HCT116 (cell line): ENCODE results near the gene UPF3A. TPM values are rescaled to one million over a fixed set of nuclear protein-coding genes. Genes with fewer than 3 reads are reported as not detected.

Experiments used
- ATAC-seq: fragments of 200-7000 bp; cut with Tn5 transposase; 2 replicates; pipeline ENCODE4 v1.9.1; 2020; ENCODE audit warnings: mild to moderate bottlenecking, moderate library complexity
- BruUV-seq: library from RNA; stranded (reverse); fragments of 400-500 nt; replicated peaks from 2 replicates; lab custom pipeline; 2021; lab: Mats Ljungman, UMichigan
- CTCF ChIA-PET: fragments of 300-600 bp; sonication (Branson Sonifier 250); formaldehyde crosslinking; loops from one replicate; lab custom pipeline; 2021; ENCODE audit warnings: antibody characterized with exemption; lab: Charles Lee
- POLR2A ChIA-PET: fragments of 300-600, 350-600 bp; sonication (Branson Sonifier 250); formaldehyde crosslinking; loops from one replicate; lab custom pipeline; 2021; ENCODE audit warnings: antibody characterized with exemption; lab: Charles Lee
- RAD21 ChIA-PET, 2 experiments: fragments of 300-600 bp; sonication (Branson Sonifier 250); formaldehyde crosslinking; loops; one replicate each; lab custom pipeline; 2023; ENCODE audit warnings: low total read pairs in 2 of 2; ENCODE audit not compliant: uncharacterized antibody in 2 of 2, unreplicated experiment in 2 of 2, low non-redundant PET in 1 of 2; lab: Charles Lee
- DNase-seq: peaks from one replicate; pipeline ENCODE4 v3.0.0-alpha.2; 2010; ENCODE audit warnings: low read depth, low spot score
- H2AFZ ChIP-seq: fragments of 200-600 bp; shearing (Covaris generic), sonication (generic); 2 replicates; pipeline ENCODE4 v1.6.1; 2017; ENCODE audit warnings: low read depth, mixed run types, mixed read lengths, antibody characterized with exemption, low read length; ENCODE audit not compliant: poor library complexity, severe bottlenecking
- H3K27ac ChIP-seq: 2 replicates; pipeline ENCODE4 v1.5.1; 2012; ENCODE audit warnings: low read depth, low read length
- H3K27me3 ChIP-seq: fragments of 200-600 bp; sonication (generic); 2 replicates; pipeline ENCODE4 v1.6.1; 2016; ENCODE audit warnings: mixed run types, low read length, mixed read lengths; ENCODE audit not compliant: insufficient read depth
- H3K36me3 ChIP-seq, 2 experiments: fragments of 200-500 bp in 1 of 2; fragments of 200-600 bp in 1 of 2; sonication (Bioruptor generic) in 1 of 2; sonication (generic) in 1 of 2; 2 replicates each; pipeline versions ENCODE4 v1.5.1 to v1.6.1; 2014 to 2016; ENCODE audit warnings: low read length in 2 of 2, inconsistent platforms in 1 of 2, mixed read lengths in 1 of 2, mixed run types in 1 of 2; ENCODE audit not compliant: insufficient read depth in 2 of 2, control insufficient read depth in 1 of 2
- H3K4me1 ChIP-seq, 2 experiments: fragments of 200-600 bp in 1 of 2; sonication (generic) in 1 of 2; 2 replicates each; pipeline versions ENCODE4 v1.5.1 to v1.6.1; 2012 to 2017; ENCODE audit warnings: low read length in 2 of 2, inconsistent platforms in 1 of 2, mild to moderate bottlenecking in 1 of 2, mixed read lengths in 1 of 2, mixed run types in 1 of 2, moderate library complexity in 1 of 2; ENCODE audit not compliant: insufficient read depth in 2 of 2, control insufficient read depth in 1 of 2
- H3K4me2 ChIP-seq: fragments of 200-600 bp; sonication (generic); 2 replicates; pipeline ENCODE4 v1.6.1; 2017; ENCODE audit warnings: mixed run types, low read length, mixed read lengths
- H3K4me3 ChIP-seq, 2 experiments: fragments of 200-600 bp in 1 of 2; sonication (generic) in 1 of 2; replicated peaks in 1 of 2; 2 replicates each; pipeline ENCODE4 v1.5.1; 2011 to 2016; ENCODE audit warnings: low read length in 2 of 2, control low read depth in 1 of 2, low read depth in 1 of 2, mild to moderate bottlenecking in 1 of 2, mixed read lengths in 1 of 2, mixed run types in 1 of 2
- H3K79me2 ChIP-seq: fragments of 200-600 bp; sonication (generic); 2 replicates; pipeline ENCODE4 v1.6.1; 2017; ENCODE audit warnings: mild to moderate bottlenecking, mixed run types, low read length, moderate library complexity, mixed read lengths; ENCODE audit not compliant: insufficient read depth
- H3K9ac ChIP-seq: fragments of 200-600 bp; sonication (generic); 2 replicates; pipeline ENCODE4 v1.6.1; 2016; ENCODE audit warnings: low read length, mixed read lengths
- H3K9me2 ChIP-seq: fragments of 200-600 bp; sonication (generic), shearing (Covaris generic); 2 replicates; pipeline ENCODE4 v1.6.1; 2017; ENCODE audit warnings: mixed run types, mild to moderate bottlenecking, moderate library complexity; ENCODE audit not compliant: insufficient read depth
- H3K9me3 ChIP-seq, 2 experiments: fragments of 200-500 bp in 1 of 2; fragments of 200-600 bp in 1 of 2; sonication (Bioruptor generic) in 1 of 2; sonication (generic) in 1 of 2; 2 replicates each; pipeline ENCODE4 v1.6.1; 2014 to 2017; ENCODE audit warnings: low read length in 2 of 2, mixed read lengths in 2 of 2, inconsistent platforms in 1 of 2, low read depth in 1 of 2, mild to moderate bottlenecking in 1 of 2, mixed run types in 1 of 2, moderate library complexity in 1 of 2; ENCODE audit not compliant: control insufficient read depth in 1 of 2, insufficient read depth in 1 of 2
- H4K20me1 ChIP-seq: fragments of 200-600 bp; sonication (generic), shearing (Covaris generic); 2 replicates; pipeline ENCODE4 v1.6.1; 2017; ENCODE audit warnings: mixed run types, mild to moderate bottlenecking, moderate library complexity; ENCODE audit not compliant: insufficient read depth
- CBX3 ChIP-seq: IDR thresholded peaks from 2 replicates; pipeline ENCODE4 v1.6.1; 2012; ENCODE audit warnings: low read depth
- CEBPB ChIP-seq: IDR thresholded peaks from 2 replicates; pipeline ENCODE4 v1.6.1; 2012; ENCODE audit warnings: low read depth
- CTCF ChIP-seq, 3 experiments: fragments of 200-600 bp in 1 of 3; sonication (generic) in 1 of 3; IDR thresholded peaks in 2 of 3; conservative IDR thresholded peaks in 1 of 3; 2 replicates each; pipeline ENCODE4 v1.5.1; 2012 to 2017; ENCODE audit warnings: low read depth in 2 of 3, low read length in 2 of 3, antibody characterized with exemption in 1 of 3, borderline replicate concordance in 1 of 3, control low read depth in 1 of 3, mild to moderate bottlenecking in 1 of 3, mixed read lengths in 1 of 3, mixed run types in 1 of 3, moderate library complexity in 1 of 3; ENCODE audit not compliant: insufficient read depth in 1 of 3
- EGR1 ChIP-seq: IDR thresholded peaks from 2 replicates; pipeline ENCODE4 v1.6.1; 2012; ENCODE audit warnings: low read depth
- ELF1 ChIP-seq: IDR thresholded peaks from 2 replicates; pipeline ENCODE4 v1.6.1; 2012; ENCODE audit warnings: low read depth, borderline replicate concordance
- EZH2 ChIP-seq: fragments of 200-600 bp; sonication (generic); IDR thresholded peaks from 2 replicates; pipeline ENCODE4 v1.6.1; 2017; ENCODE audit warnings: antibody characterized with exemption, mixed run types
- EZH2phosphoT487 ChIP-seq: fragments of 200-600 bp; IDR thresholded peaks from 2 replicates; pipeline ENCODE4 v1.6.1; 2018; ENCODE audit warnings: antibody characterized with exemption, borderline replicate concordance
- FOSL1 ChIP-seq: IDR thresholded peaks from 2 replicates; pipeline ENCODE4 v1.6.1; 2012; ENCODE audit warnings: low read depth
- MAX ChIP-seq: IDR thresholded peaks from 2 replicates; pipeline ENCODE4 v1.6.1; 2012
- RAD21 ChIP-seq: IDR thresholded peaks from 2 replicates; pipeline ENCODE4 v1.6.1; 2012; ENCODE audit warnings: low read depth, mild to moderate bottlenecking
- SIN3A ChIP-seq: IDR thresholded peaks from 2 replicates; pipeline ENCODE4 v1.6.1; 2012; ENCODE audit warnings: low read depth
- SRF ChIP-seq: IDR thresholded peaks from 2 replicates; pipeline ENCODE4 v1.6.1; 2012; ENCODE audit warnings: low read depth
- YY1 ChIP-seq: IDR thresholded peaks from 2 replicates; pipeline ENCODE4 v1.6.1; 2011; ENCODE audit warnings: low read length, low read depth, moderate library complexity, mild to moderate bottlenecking; ENCODE audit not compliant: insufficient replicate concordance; ENCODE audit errors: extremely low read depth
- ZFX ChIP-seq: fragments of 450-650 bp; IDR thresholded peaks from 2 replicates; pipeline ENCODE4 v1.6.1; 2017
- ZNF274 ChIP-seq: fragments of 200-500 bp; sonication (Bioruptor generic); IDR thresholded peaks from 2 replicates; pipeline ENCODE4 v1.6.1; 2014; ENCODE audit warnings: mild to moderate bottlenecking, low read depth, low read length, inconsistent platforms
- intact Hi-C: fragments of 100-400 bp; cut with micrococcal nuclease; formaldehyde crosslinking; loops from 2 replicates; pipeline ENCODE4 v1.10.0; 2022
- total RNA-seq: library from RNA; stranded (reverse); gene quantifications from one replicate; pipeline ENCODE4 v1.2.1, GENCODE V29; 2021; ENCODE audit not compliant: unreplicated experiment

UPF3A gene
- total RNA-seq, 1 experiment from 2014 or later, result 31.8 TPM

- TF ChIP-seq SRF, result no peak
- H3K27ac ChIP-seq, result no peak overlapping the region
Observed at GRCh38 chr13:114256547-114256946, 24.9 kb upstream of the UPF3A start.

GRCh38 chr13:114257014-114257413, 24.4 kb upstream of the UPF3A start:
- RAD21 ChIA-PET, result no interaction called here
- TF ChIP-seq MAX (no peak), RAD21 (no peak), ZFX (no peak), ZNF274 (no peak), YY1 (no peak), CTCF (IDR thresholded peaks at IDR 0.05 in 2 of 3, conservative IDR thresholded peaks at IDR 0.05 in 1 of 3; ENCODE audit: borderline replicate concordance in 1 of 3, insufficient read depth in 1 of 3, low read depth in 2 of 3, low read length in 2 of 3) (no peak), CBX3 (no peak), SIN3A (no peak), ELF1 (no peak), FOSL1 (no peak), CEBPB (no peak), SRF (no peak), EZH2phosphoT487 (no peak), EGR1 (no peak), EZH2 (no peak)
- TF ChIP-seq, all 23 proteins: peak for 0
- H3K9me2 ChIP-seq, result no peaks in the 10 kb centered on the region
- H2AFZ ChIP-seq, result no peak overlapping the region
- ChIA-PET POLR2A (no interaction called here), CTCF (no interaction called here)
- no peak overlapping the region for H3K4me3 ChIP-seq
- H3K4me1 ChIP-seq, result no peaks in the 10 kb centered on the region
- H3K9ac ChIP-seq, result no peak overlapping the region
- 0 out of 2 replicates have a peak, but pooled peaks cover 2% of the 10 kb centered on the region for H4K20me1 ChIP-seq
- H3K36me3 ChIP-seq, result peaks cover 31 to 55% of the 10 kb centered on the region in 2 experiments
- intact Hi-C loops, result no loop called here
- no TSS peak for BruUV-seq
- ATAC-seq (no peak), DNase-seq (no peak)
- H3K79me2 ChIP-seq, result 0 out of 2 replicates have a peak, but pooled peaks cover 3% of the 10 kb centered on the region
- no peaks in the 10 kb centered on the region for H3K27me3 ChIP-seq
- no peak overlapping the region for H3K27ac ChIP-seq
- no peaks in the 10 kb centered on the region for H3K9me3 ChIP-seq
- H3K4me2 ChIP-seq, result no peak overlapping the region

More at GRCh38 chr13:114256547-114256946, 24.9 kb upstream of the UPF3A start:
- ChIA-PET CTCF (no interaction called here), RAD21 (no interaction called here), POLR2A (no interaction called here)
- Histone ChIP-seq H3K9me2 (no peaks in the 10 kb centered on the region), H3K27me3 (no peaks in the 10 kb centered on the region), H3K9me3 (no peaks in the 10 kb centered on the region), H3K4me1 (no peaks in the 10 kb centered on the region), H3K36me3 (peaks cover 31 to 56% of the 10 kb centered on the region in 2 experiments), H3K79me2 (0 out of 2 replicates have a peak, but pooled peaks cover 3% of the 10 kb centered on the region), H3K4me2 (no peak overlapping the region), H4K20me1 (0 out of 2 replicates have a peak, but pooled peaks cover 2% of the 10 kb centered on the region), H3K9ac (no peak overlapping the region), H2AFZ (no peak overlapping the region), H3K4me3 (no peak overlapping the region)
- intact Hi-C loops, result no loop called here
- no TSS peak for BruUV-seq
- DNase-seq (no peak), ATAC-seq (no peak)
